RCC 7860 (cell line): ENCODE data around the gene BMP2.

Experiments used
- DNase-seq: peaks from one replicate; pipeline ENCODE4 v3.0.0-alpha.2; 2015; ENCODE audit warnings: low spot score
- FAIRE-seq: peaks from 2 replicates; lab custom pipeline; 2012; peaks lifted over from hg19 to GRCh38; lab: Jason Lieb, UNC

The BMP2 gene

GRCh38 chr20:6767536-6768227, at the start of gene BMP2:
TSS of gene BMP2 (plus strand) at chr20:6767686. CDS start at chr20:6770127, 2,441 bp downstream.
- FAIRE-seq (no peak), DNase-seq (peak; percentile 35)

- FAIRE-seq (peak; percentile 90), DNase-seq (peak; percentile 91)
Measured at GRCh38 chr20:6718662-6719368, 48.7 kb upstream of the BMP2 start.

DNA sequence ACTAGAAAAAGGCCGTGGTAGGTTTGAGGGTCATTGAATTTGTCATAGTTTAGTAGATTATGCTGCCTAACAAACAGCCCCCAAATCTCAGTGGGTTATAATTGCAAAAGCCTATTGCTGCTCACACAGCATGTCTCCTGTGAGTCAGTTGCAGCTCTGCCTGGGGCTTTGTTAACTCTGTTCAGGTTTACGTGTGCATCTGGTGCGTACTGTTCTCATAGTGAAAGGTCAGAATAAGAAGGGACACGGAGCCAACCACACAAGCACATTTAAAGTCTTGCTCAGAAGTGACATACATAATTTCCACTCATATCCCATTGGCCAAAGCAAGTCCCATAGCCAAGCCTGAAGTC, 48.1 kb upstream of the BMP2 start:
- no peak for FAIRE-seq
- DNase-seq: no peak

GRCh38 chr20:6726761-6727160, 40.7 kb upstream of the BMP2 start:
- FAIRE-seq (no peak), DNase-seq (no peak)

DNA sequence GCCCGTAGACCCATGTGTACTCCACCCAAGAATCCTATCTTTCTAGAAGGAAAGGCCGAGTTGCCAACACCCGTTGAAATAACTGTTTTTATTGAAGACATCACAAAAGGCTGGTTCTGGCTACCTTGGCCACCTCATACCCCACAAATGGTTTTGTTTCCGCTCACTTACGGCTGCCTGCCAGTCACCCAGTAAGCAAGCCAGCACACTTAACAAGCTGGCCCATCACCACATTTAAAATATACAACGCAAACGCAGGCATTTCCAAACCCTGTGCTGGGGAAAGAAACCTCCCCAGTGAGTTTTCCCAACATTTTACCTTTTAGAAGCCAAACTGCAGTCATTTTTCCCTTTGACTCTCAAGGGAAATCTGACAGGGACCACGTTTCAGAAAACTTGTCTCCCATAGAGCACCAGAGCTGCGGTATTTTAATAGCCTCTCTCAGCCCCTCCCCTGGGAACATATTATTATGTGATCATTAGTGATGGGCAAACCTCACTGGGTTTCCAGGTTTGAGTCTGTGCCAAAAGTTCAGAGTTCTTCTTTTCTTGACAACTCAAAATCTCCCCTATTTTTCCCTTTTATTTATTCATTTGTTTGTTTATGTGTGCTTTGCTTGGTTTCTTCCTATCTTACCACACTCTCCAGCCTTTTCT, 36.7 kb upstream of the BMP2 start:
- DNase-seq (no peak), FAIRE-seq (no peak)

DNA sequence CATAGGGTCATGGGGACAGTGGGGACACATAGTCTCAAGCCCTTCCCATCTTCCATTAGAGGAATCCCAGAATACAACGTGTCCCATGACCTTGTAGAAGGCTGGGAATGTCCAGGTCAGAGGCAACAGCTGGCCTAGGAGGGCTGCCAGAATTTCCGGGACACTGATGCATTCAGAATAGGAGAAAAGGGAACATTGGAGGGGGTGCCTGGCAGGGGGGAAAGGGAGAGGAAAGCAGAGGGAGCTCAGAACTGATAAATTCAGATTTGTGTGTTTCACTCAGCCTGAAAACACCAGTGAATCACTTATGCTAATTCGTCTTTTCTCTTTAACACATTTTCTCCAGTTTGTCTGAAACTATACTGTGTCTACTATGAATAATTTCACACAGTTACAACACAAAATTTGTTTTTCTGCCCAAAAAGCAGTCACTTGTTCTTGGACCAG, 35.5 kb upstream of the BMP2 start:
- DNase-seq (no peak), FAIRE-seq (no peak)

DNA sequence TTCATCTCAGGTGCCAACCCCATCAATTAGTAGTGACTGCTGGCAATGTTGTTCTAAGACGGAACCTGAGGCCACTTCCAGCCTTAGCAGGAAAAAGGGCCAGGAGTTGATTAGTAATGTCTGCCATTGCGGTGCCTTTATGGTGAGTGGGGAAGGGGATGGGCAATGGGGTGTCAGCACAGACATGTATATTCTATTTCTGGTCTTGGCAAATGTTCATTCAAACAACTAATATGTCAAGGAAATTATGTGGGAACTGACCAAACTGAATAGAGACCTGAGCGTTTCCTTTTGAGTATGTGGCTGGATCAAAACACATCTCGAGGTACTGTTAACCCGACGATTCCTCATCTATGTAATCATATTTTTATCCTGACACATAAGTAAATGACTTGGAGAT, 34.6 kb upstream of the BMP2 start:
- no peak for FAIRE-seq

GRCh38 chr20:6733965-6734364, 33.5 kb upstream of the BMP2 start:
- FAIRE-seq: no peak
- DNase-seq: no peak

More for the DNA sequence above, 34.6 kb upstream of the BMP2 start:
- no peak for DNase-seq

GRCh38 chr20:6735942-6736845, 31.3 kb upstream of the BMP2 start:
- no peak for FAIRE-seq
- DNase-seq: no peak

GRCh38 chr20:6739406-6739805, 28.1 kb upstream of the BMP2 start:
- FAIRE-seq (no peak), DNase-seq (no peak)

DNA sequence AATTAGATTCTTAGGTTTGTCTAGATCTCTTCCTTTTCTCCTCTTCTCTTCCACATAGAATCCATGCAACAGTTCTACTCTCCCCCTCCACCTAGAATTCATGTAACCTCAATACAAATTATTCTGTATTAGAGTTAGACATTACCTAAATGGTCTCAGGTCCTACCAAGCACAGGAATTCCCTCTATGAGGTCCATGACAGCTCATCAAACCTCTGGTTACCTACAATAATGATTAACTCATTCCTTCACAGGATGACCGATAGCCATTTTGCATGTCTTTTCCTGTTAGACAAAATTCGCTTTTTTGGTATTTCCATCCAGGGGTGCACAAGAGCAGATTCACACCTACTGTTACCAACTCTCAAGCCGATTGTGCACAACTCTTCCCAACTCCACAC, 27.4 kb upstream of the BMP2 start:
- FAIRE-seq: peak; percentile 85
- DNase-seq: peak; percentile 57

DNA sequence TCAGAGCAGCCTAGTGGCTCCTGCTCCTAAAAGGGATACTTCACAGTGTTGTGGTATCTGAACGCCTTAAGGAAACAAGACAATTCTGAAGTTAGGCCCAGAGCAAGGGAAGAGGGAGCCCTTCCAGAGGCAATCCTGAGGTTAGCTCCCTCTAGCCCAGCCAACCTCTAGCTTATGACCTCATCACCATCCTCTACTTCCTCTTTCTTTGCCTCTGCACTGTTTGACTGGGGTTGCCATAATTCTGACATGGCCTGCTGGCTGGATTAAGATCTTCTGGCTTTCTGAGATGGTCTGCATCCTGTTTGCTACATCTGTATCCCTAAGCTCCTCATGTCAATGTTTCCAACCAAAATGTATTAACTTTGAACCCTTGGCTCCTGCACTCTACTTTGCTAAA, 23.3 kb upstream of the BMP2 start:
- FAIRE-seq (no peak), DNase-seq (no peak)

DNA sequence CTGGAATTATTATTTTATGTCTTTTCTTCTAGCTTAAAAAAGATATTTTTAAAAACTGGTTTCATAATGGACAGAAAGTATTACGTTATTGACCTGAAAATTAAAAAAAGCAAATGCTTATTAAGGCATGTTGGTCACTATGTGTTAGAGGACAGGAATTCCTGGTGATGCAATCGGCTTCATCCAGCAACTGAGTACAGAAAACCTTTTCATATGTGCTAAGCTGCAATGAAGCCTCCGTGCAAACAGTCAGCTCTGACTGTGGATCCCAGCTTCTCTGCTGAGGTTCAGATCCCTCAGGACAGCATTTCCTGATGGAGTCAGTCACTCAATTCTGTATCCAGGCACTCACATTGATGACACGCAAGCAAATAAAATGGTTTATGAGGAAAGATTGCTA, 22.7 kb upstream of the BMP2 start:
- no peak for FAIRE-seq

DNA sequence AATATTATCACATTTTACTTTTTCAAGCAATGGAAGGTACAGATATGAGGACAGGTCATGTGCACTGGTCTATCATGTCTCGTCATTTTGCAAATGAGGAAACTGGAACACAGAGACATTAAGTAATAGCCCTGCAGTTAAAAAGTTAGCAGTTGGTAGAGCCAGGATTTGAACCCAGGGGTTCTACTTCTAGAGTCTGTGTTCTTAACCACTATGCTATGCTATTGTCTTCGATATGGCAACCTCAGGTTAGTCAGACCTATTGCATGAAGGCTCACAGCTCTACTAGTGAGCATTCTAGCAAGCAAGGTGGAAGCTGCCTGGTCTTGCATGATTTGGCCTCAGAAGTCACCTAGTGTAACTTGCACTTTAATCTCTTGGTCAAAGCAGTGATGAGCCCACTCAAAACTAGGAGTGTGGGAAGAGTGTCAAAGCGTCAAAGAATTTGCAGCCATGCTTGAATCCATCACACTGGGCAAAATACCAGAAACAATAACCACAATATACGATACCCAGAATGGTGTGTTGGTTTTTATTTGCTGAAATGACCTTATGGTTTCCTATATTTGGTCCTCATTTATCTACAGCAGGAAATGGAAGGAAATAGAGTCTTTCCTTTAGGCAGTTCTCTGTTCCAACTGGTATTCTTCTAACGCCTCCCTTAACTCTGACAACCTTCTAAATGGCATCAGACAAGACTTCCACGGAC, 20.4 kb upstream of the BMP2 start:
- DNase-seq: peak; percentile 49
- FAIRE-seq: no peak

More for the DNA sequence above, 22.7 kb upstream of the BMP2 start:
- no peak for DNase-seq

DNA sequence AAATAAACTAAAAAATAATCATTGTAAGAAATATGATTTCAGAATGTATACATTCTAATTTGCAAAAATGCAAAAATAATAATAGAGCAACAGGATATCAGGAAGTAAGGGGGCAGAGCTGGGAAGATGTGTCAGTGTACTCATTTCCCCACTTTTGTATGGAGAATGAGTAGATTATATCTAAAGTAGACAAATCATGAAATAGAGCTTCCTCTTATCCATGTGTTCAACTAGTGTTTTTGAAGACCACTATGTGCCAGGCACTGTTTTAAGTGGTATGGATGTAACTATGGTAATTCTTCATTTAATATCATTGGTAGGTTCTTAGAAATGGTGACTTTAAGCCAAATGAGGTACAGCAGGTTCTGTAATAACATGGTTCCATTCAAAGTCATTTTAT, 17.0 kb upstream of the BMP2 start:
- FAIRE-seq (no peak), DNase-seq (no peak)

- DNase-seq: no peak
- FAIRE-seq: no peak
Measured at GRCh38 chr20:6756693-6757595, 10.5 kb upstream of the BMP2 start.

- FAIRE-seq: no peak
- no peak for DNase-seq
Measured at GRCh38 chr20:6764619-6765018, 2.9 kb upstream of the BMP2 start.

GRCh38 chr20:6765469-6766058, 1.9 kb upstream of the BMP2 start:
- DNase-seq: peak; percentile 46

GRCh38 chr20:6766433-6766832, 1.1 kb upstream of the BMP2 start:
- DNase-seq (no peak), FAIRE-seq (no peak)

More at GRCh38 chr20:6765469-6766058, 1.9 kb upstream of the BMP2 start:
- FAIRE-seq: peak; percentile 63
